Activated naive CD4-positive, alpha-beta T cell treated with anti-CD3 and anti-CD28 coated beads, Interleukin-2, amount 50 U/mL, for 72 hours (primary cell): Measurements from ENCODE around the gene CSF3R. TPM values are rescaled to one million over a fixed set of nuclear protein-coding genes. Genes with fewer than 3 reads are reported as not detected.

Source experiments
- ATAC-seq, 2 donors: fragments of 150-1000 bp; cut with Tn5 transposase; 2 replicates each; pipeline ENCODE4 v1.10.0; 2021; ENCODE audit warnings: mild to moderate bottlenecking in 2 of 2, moderate library complexity in 2 of 2
- DNase-seq, 2 donors: peaks; one replicate each; pipeline ENCODE4 v3.0.0; 2021 to 2022; ENCODE audit warnings: low spot score in 2 of 2
- H3K27ac Mint-ChIP-seq, 2 donors: one replicate each; pipeline ENCODE4 v1.8.0; 2022; ENCODE audit warnings: mild to moderate bottlenecking in 2 of 2, mixed read lengths in 2 of 2
- H3K36me3 Mint-ChIP-seq, 2 donors: one replicate each; pipeline ENCODE4 v1.8.0; 2022; ENCODE audit warnings: mixed read lengths in 2 of 2
- H3K9me3 Mint-ChIP-seq, 2 donors: one replicate each; pipeline ENCODE4 v1.8.0; 2022; ENCODE audit warnings: mixed read lengths in 2 of 2
- total RNA-seq, 2 donors: library from RNA; stranded (reverse); gene quantifications; one replicate each; pipeline ENCODE4 v1.2.3, GENCODE V29; 2022

The CSF3R gene
- total RNA-seq, 2 donors from 2014 or later, result 0.61 to 1.5 TPM

GRCh38 chr1:36453600-36454388, 28.9 kb downstream of the CSF3R start:
- DNase-seq (no peak), ATAC-seq (no peak)
- no peaks in the 10 kb centered on the region for H3K9me3 Mint-ChIP-seq
- H3K36me3 Mint-ChIP-seq, result peaks cover 19 to 21% of the 10 kb centered on the region in 2 donors
- H3K27ac Mint-ChIP-seq, result no peak overlapping the region

- Mint-ChIP-seq H3K36me3 (peaks cover 14 to 17% of the 10 kb centered on the region in 2 donors), H3K9me3 (no peaks in the 10 kb centered on the region), H3K27ac (no peak overlapping the region)
- ATAC-seq, result no peak
- no peak for DNase-seq
Observed at GRCh38 chr1:36453051-36453450, 29.7 kb downstream of the CSF3R start.

- H3K9me3 Mint-ChIP-seq, result no peaks in the 10 kb centered on the region
- DNase-seq, result no peak
- no peak for ATAC-seq
- peak overlapping the region; percentile 92 to 93 for H3K27ac Mint-ChIP-seq
- H3K36me3 Mint-ChIP-seq, result peaks cover 8 to 9% of the 10 kb centered on the region in 2 donors
Observed at GRCh38 chr1:36450919-36451305, 31.8 kb downstream of the CSF3R start.

GRCh38 chr1:36450270-36450918, 32.3 kb downstream of the CSF3R start, which contains the start of gene OSCP1:
Gene OSCP1 (minus strand): TSS chr1:36450451. CDS start chr1:36450369, 82 bp downstream.
- Mint-ChIP-seq H3K27ac (peak within 1 kb of the TSS; percentile 92 to 97), H3K36me3 (peaks cover 7% of the 10 kb centered on the region in 2 donors), H3K9me3 (no peaks in the 10 kb centered on the region)
- ATAC-seq (peak; percentile 99), DNase-seq (peak; percentile 87 to 89)

GRCh38 chr1:36448530-36449056, 34.1 kb downstream of the CSF3R start:
- ATAC-seq, result no peak

GRCh38 chr1:36447450-36447849, 35.3 kb downstream of the CSF3R start:
- Mint-ChIP-seq H3K27ac (no peak overlapping the region), H3K36me3 (no peaks in the 10 kb centered on the region), H3K9me3 (no peaks in the 10 kb centered on the region)
- ATAC-seq (no peak), DNase-seq (no peak)

More at GRCh38 chr1:36448530-36449056, 34.1 kb downstream of the CSF3R start:
- no peak overlapping the region for H3K27ac Mint-ChIP-seq
- H3K9me3 Mint-ChIP-seq, result no peaks in the 10 kb centered on the region
- no peak for DNase-seq
- no peaks in the 10 kb centered on the region for H3K36me3 Mint-ChIP-seq

GRCh38 chr1:36446746-36447145, 36.0 kb downstream of the CSF3R start:
- ATAC-seq, result no peak
- no peaks in the 10 kb centered on the region for H3K9me3 Mint-ChIP-seq
- no peak overlapping the region for H3K27ac Mint-ChIP-seq
- DNase-seq, result no peak
- no peaks in the 10 kb centered on the region for H3K36me3 Mint-ChIP-seq

GRCh38 chr1:36446271-36446670, 36.4 kb downstream of the CSF3R start:
- DNase-seq (peak in 1 of 2 donors; percentile 17), ATAC-seq (no peak)
- no peaks in the 10 kb centered on the region for H3K9me3 Mint-ChIP-seq
- H3K36me3 Mint-ChIP-seq, result no peaks in the 10 kb centered on the region
- no peak overlapping the region for H3K27ac Mint-ChIP-seq

- no peaks in the 10 kb centered on the region for H3K9me3 Mint-ChIP-seq
- ATAC-seq (no peak), DNase-seq (no peak)
- H3K36me3 Mint-ChIP-seq, result no peaks in the 10 kb centered on the region
- no peak overlapping the region for H3K27ac Mint-ChIP-seq
Observed at GRCh38 chr1:36443297-36443696, 39.4 kb downstream of the CSF3R start.

GRCh38 chr1:36442337-36442736, 40.4 kb downstream of the CSF3R start:
- H3K36me3 Mint-ChIP-seq, result no peaks in the 10 kb centered on the region
- ATAC-seq, result no peak
- H3K27ac Mint-ChIP-seq, result no peak overlapping the region
- no peak for DNase-seq
- no peaks in the 10 kb centered on the region for H3K9me3 Mint-ChIP-seq

GRCh38 chr1:36440646-36441045, 42.1 kb downstream of the CSF3R start:
- H3K9me3 Mint-ChIP-seq, result no peaks in the 10 kb centered on the region

GRCh38 chr1:36440044-36440443, 42.7 kb downstream of the CSF3R start:
- H3K9me3 Mint-ChIP-seq, result no peaks in the 10 kb centered on the region
- H3K36me3 Mint-ChIP-seq, result no peaks in the 10 kb centered on the region
- H3K27ac Mint-ChIP-seq, result peak overlapping the region in 1 of 2 donors; percentile 41
- DNase-seq (no peak), ATAC-seq (no peak)

More at GRCh38 chr1:36440646-36441045, 42.1 kb downstream of the CSF3R start:
- no peak for DNase-seq
- Mint-ChIP-seq H3K27ac (peak overlapping the region in 1 of 2 donors; percentile 41), H3K36me3 (no peaks in the 10 kb centered on the region)
- ATAC-seq, result no peak

- ATAC-seq (no peak), DNase-seq (no peak)
- H3K9me3 Mint-ChIP-seq, result no peaks in the 10 kb centered on the region
- H3K36me3 Mint-ChIP-seq, result no peaks in the 10 kb centered on the region
- H3K27ac Mint-ChIP-seq, result no peak overlapping the region
Observed at GRCh38 chr1:36438715-36439114, 44.0 kb downstream of the CSF3R start.

- no peaks in the 10 kb centered on the region for H3K9me3 Mint-ChIP-seq
Observed at GRCh38 chr1:36436821-36437220, 45.9 kb downstream of the CSF3R start.

GRCh38 chr1:36433102-36433501, 49.6 kb downstream of the CSF3R start:
- ATAC-seq (no peak), DNase-seq (no peak)
- Mint-ChIP-seq H3K9me3 (no peaks in the 10 kb centered on the region), H3K27ac (no peak overlapping the region), H3K36me3 (no peaks in the 10 kb centered on the region)

More at GRCh38 chr1:36436821-36437220, 45.9 kb downstream of the CSF3R start:
- no peaks in the 10 kb centered on the region for H3K36me3 Mint-ChIP-seq
- DNase-seq, result no peak
- no peak overlapping the region for H3K27ac Mint-ChIP-seq
- no peak for ATAC-seq

- Mint-ChIP-seq H3K27ac (no peak overlapping the region), H3K9me3 (no peaks in the 10 kb centered on the region), H3K36me3 (no peaks in the 10 kb centered on the region)
- DNase-seq (no peak), ATAC-seq (no peak)
Observed at GRCh38 chr1:36432616-36433015, 50.1 kb downstream of the CSF3R start.

- no peaks in the 10 kb centered on the region for H3K9me3 Mint-ChIP-seq
- DNase-seq, result no peak
- no peak overlapping the region for H3K27ac Mint-ChIP-seq
- peak in 1 of 2 donors; percentile 52 for ATAC-seq
- no peaks in the 10 kb centered on the region for H3K36me3 Mint-ChIP-seq
Observed at GRCh38 chr1:36425791-36426190, 56.9 kb downstream of the CSF3R start.
